H1 (cell line): ENCODE results near the gene FBXO44. TPM values are rescaled to one million over a fixed set of nuclear protein-coding genes. Genes with fewer than 3 reads are reported as not detected.

Experiments used
- CTCF ChIA-PET: fragments of 300-600 bp; sonication (Branson Sonifier 250); formaldehyde crosslinking; loops from one replicate; lab custom pipeline; 2021; ENCODE audit not compliant: partially characterized antibody; lab: Charles Lee
- POLR2A ChIA-PET: fragments of 300-600 bp; sonication (Branson Sonifier 250); formaldehyde crosslinking; loops from one replicate; lab custom pipeline; 2021; ENCODE audit warnings: inconsistent platforms; ENCODE audit not compliant: partially characterized antibody; lab: Charles Lee
- DNase-seq, 2 experiments: peaks; one replicate each; pipeline versions ENCODE4 v3.0.0 to v3.0.0-alpha.2; 2010 to 2022; ENCODE audit warnings: low spot score in 2 of 2, low read depth in 1 of 2, mixed read lengths in 1 of 2
- FAIRE-seq: peaks from 2 replicates; lab custom pipeline; 2011; peaks lifted over from hg19 to GRCh38; lab: Jason Lieb, UNC
- H2AFZ ChIP-seq: 2 replicates; pipeline ENCODE4 v1.8.1; 2012; ENCODE audit warnings: low read length, inconsistent platforms
- H2AK5ac ChIP-seq: 2 replicates; pipeline ENCODE4 v1.6.1; 2013; ENCODE audit warnings: low read depth, low read length
- H2BK120ac ChIP-seq: replicated peaks from 2 replicates; pipeline ENCODE3; 2013; ENCODE audit warnings: low read depth, low read length, inconsistent platforms
- H2BK12ac ChIP-seq: 2 replicates; pipeline ENCODE4 v1.6.1; 2013; ENCODE audit warnings: low read depth, low read length
- H2BK15ac ChIP-seq: 2 replicates; pipeline ENCODE4 v1.6.1; 2013; ENCODE audit warnings: low read length
- H2BK20ac ChIP-seq: 2 replicates; pipeline ENCODE4 v1.6.1; 2013; ENCODE audit warnings: low read length
- H2BK5ac ChIP-seq: 2 replicates; pipeline ENCODE4 v1.6.1; 2013; ENCODE audit warnings: low read depth, low read length
- H3K14ac ChIP-seq: 2 replicates; pipeline ENCODE4 v1.6.1; 2013; ENCODE audit warnings: inconsistent platforms; ENCODE audit not compliant: insufficient read length
- H3K18ac ChIP-seq: 2 replicates; pipeline ENCODE4 v1.6.1; 2013; ENCODE audit warnings: low read length; ENCODE audit errors: extremely low read depth
- H3K23ac ChIP-seq: 2 replicates; pipeline ENCODE4 v1.6.1; 2013; ENCODE audit warnings: inconsistent platforms; ENCODE audit not compliant: insufficient read length
- H3K23me2 ChIP-seq: 2 replicates; pipeline ENCODE4 v1.6.1; 2013; ENCODE audit warnings: low read depth, low read length
- H3K27ac ChIP-seq: 2 replicates; pipeline ENCODE4 v1.6.1; 2011; ENCODE audit warnings: low read depth, low read length, inconsistent platforms
- H3K27me3 ChIP-seq, 4 experiments: replicated peaks in 1 of 4; 1 replicate in 1 of 4; 2 replicates in 3 of 4; pipeline versions ENCODE4 v1.6.1 to v1.8.1; 2011 to 2013; ENCODE audit warnings: low read length in 3 of 4, mild to moderate bottlenecking in 3 of 4, inconsistent platforms in 2 of 4, mixed read lengths in 2 of 4, moderate library complexity in 1 of 4; ENCODE audit not compliant: control insufficient read depth in 3 of 4, insufficient read depth in 3 of 4; ENCODE audit errors: extremely low read depth in 1 of 4
- H3K36me3 ChIP-seq, 4 experiments: 2 replicates each; pipeline versions ENCODE4 v1.6.1 to v1.8.1; 2011 to 2013; ENCODE audit warnings: mild to moderate bottlenecking in 4 of 4, low read length in 3 of 4, moderate library complexity in 2 of 4, control low read depth in 1 of 4, inconsistent platforms in 1 of 4; ENCODE audit not compliant: insufficient read depth in 4 of 4, control insufficient read depth in 2 of 4
- H3K4ac ChIP-seq: replicated peaks from 2 replicates; pipeline ENCODE3; 2013; ENCODE audit warnings: low read length, low read depth, mixed read lengths, inconsistent platforms; ENCODE audit not compliant: insufficient read length
- H3K4me1 ChIP-seq, 4 experiments: replicated peaks in 1 of 4; 1 replicate in 1 of 4; 2 replicates in 3 of 4; pipeline versions ENCODE4 v1.6.1 to v1.8.1; 2011 to 2013; ENCODE audit warnings: low read length in 3 of 4, inconsistent platforms in 2 of 4, mixed read lengths in 1 of 4; ENCODE audit not compliant: insufficient read depth in 4 of 4, control insufficient read depth in 3 of 4
- H3K4me2 ChIP-seq, 2 experiments: 2 replicates each; pipeline versions ENCODE4 v1.6.1 to v1.8.1; 2011 to 2013; ENCODE audit warnings: low read depth in 2 of 2, low read length in 2 of 2, control low read depth in 1 of 2, inconsistent platforms in 1 of 2, mild to moderate bottlenecking in 1 of 2; ENCODE audit not compliant: insufficient read depth in 1 of 2
- H3K4me3 ChIP-seq, 4 experiments: fragments of 200-600, 300-600 bp in 1 of 4; sonication (generic), shearing (Covaris generic), sonication (Bioruptor Twin) in 1 of 4; 2 replicates each; pipeline versions ENCODE4 v1.5.1 to v1.8.1; 2011 to 2016; ENCODE audit warnings: low read length in 4 of 4, low read depth in 3 of 4, control low read depth in 2 of 4, inconsistent platforms in 2 of 4, mild to moderate bottlenecking in 2 of 4, mixed read lengths in 1 of 4, moderate library complexity in 1 of 4; ENCODE audit not compliant: insufficient read depth in 2 of 4; ENCODE audit errors: extremely low read depth in 1 of 4
- H3K56ac ChIP-seq: replicated peaks from 2 replicates; pipeline ENCODE3; 2013; ENCODE audit warnings: low read depth, mild to moderate bottlenecking, mixed read lengths, low read length, inconsistent platforms; ENCODE audit not compliant: insufficient read length
- H3K79me1 ChIP-seq: 2 replicates; pipeline ENCODE4 v1.6.1; 2013; ENCODE audit warnings: low read depth, low read length, control low read depth
- H3K79me2 ChIP-seq, 2 experiments: 2 replicates each; pipeline versions ENCODE4 v1.6.1 to v1.8.1; 2012 to 2013; ENCODE audit warnings: low read length in 2 of 2, mild to moderate bottlenecking in 2 of 2, inconsistent platforms in 1 of 2; ENCODE audit not compliant: insufficient read depth in 2 of 2, control insufficient read depth in 1 of 2
- H3K9ac ChIP-seq, 4 experiments: replicated peaks in 1 of 4; 1 replicate in 1 of 4; 2 replicates in 3 of 4; pipeline versions ENCODE4 v1.6.1 to v1.8.1; 2011 to 2013; ENCODE audit warnings: low read depth in 3 of 4, low read length in 3 of 4, control low read depth in 2 of 4, mild to moderate bottlenecking in 2 of 4, moderate library complexity in 2 of 4, inconsistent platforms in 1 of 4; ENCODE audit errors: extremely low read depth in 1 of 4
- H3K9me3 ChIP-seq, 2 experiments: 2 replicates each; pipeline versions ENCODE4 v1.6.1 to v1.8.1; 2012 to 2013; ENCODE audit warnings: mild to moderate bottlenecking in 2 of 2, moderate library complexity in 2 of 2, control low read depth in 1 of 2, inconsistent platforms in 1 of 2, low read depth in 1 of 2, low read length in 1 of 2, mixed read lengths in 1 of 2; ENCODE audit not compliant: insufficient read depth in 2 of 2
- H4K20me1 ChIP-seq, 2 experiments: replicated peaks in 1 of 2; 2 replicates each; pipeline versions ENCODE3 to v1.8.1; 2011 to 2013; ENCODE audit warnings: inconsistent platforms in 2 of 2, low read length in 2 of 2, mild to moderate bottlenecking in 1 of 2; ENCODE audit not compliant: insufficient read depth in 2 of 2, control insufficient read depth in 1 of 2
- H4K5ac ChIP-seq: 2 replicates; pipeline ENCODE4 v1.6.1; 2013; ENCODE audit warnings: low read length, low read depth, mixed read lengths, inconsistent platforms; ENCODE audit not compliant: insufficient read length
- H4K8ac ChIP-seq: 2 replicates; pipeline ENCODE4 v1.8.0; 2013; ENCODE audit warnings: mild to moderate bottlenecking, moderate library complexity, low read length, inconsistent platforms; ENCODE audit not compliant: insufficient read depth; ENCODE audit errors: extremely low read depth
- H4K91ac ChIP-seq: replicated peaks from 2 replicates; pipeline ENCODE3; 2013; ENCODE audit warnings: low read length, mixed read lengths, inconsistent platforms; ENCODE audit not compliant: insufficient read length
- CTBP2 ChIP-seq: IDR thresholded peaks from 2 replicates; pipeline ENCODE4 v1.7.0; 2011; ENCODE audit warnings: borderline replicate concordance, mild to moderate bottlenecking, moderate library complexity, mixed read lengths, low read length; ENCODE audit not compliant: insufficient read depth, insufficient read length
- EGR1 ChIP-seq: IDR thresholded peaks from 2 replicates; pipeline ENCODE4 v1.6.1; 2011; ENCODE audit warnings: low read depth, low read length, borderline replicate concordance
- EZH2 ChIP-seq: fragments of 200-600 bp; sonication (generic); IDR thresholded peaks from 2 replicates; pipeline ENCODE4 v1.7.1; 2012; ENCODE audit warnings: low read depth, mild to moderate bottlenecking, moderate library complexity, low read length, inconsistent platforms; ENCODE audit not compliant: severe bottlenecking
- HDAC2 ChIP-seq, 2 experiments: fragments of 300-600 bp in 1 of 2; sonication (generic) in 1 of 2; IDR thresholded peaks; 2 replicates each; pipeline ENCODE4 v1.6.1; 2011 to 2012; ENCODE audit warnings: low read depth in 2 of 2, low read length in 2 of 2, mild to moderate bottlenecking in 2 of 2, moderate library complexity in 2 of 2, borderline replicate concordance in 1 of 2, inconsistent platforms in 1 of 2
- MAX ChIP-seq: IDR thresholded peaks from 2 replicates; pipeline ENCODE4 v1.6.1; 2012; ENCODE audit warnings: inconsistent platforms
- PHF8 ChIP-seq: fragments of 200-600 bp; sonication (generic); conservative IDR thresholded peaks from 2 replicates; pipeline ENCODE4 v1.7.1; 2012; ENCODE audit warnings: low read depth, mild to moderate bottlenecking, inconsistent platforms, low read length, moderate library complexity
- POLR2A ChIP-seq, 2 experiments: IDR thresholded peaks; 1 replicate in 1 of 2; 2 replicates in 1 of 2; pipeline ENCODE4 v1.6.1; 2011; ENCODE audit warnings: low read depth in 2 of 2, low read length in 2 of 2, mild to moderate bottlenecking in 2 of 2; ENCODE audit errors: control extremely low read depth in 1 of 2
- RNF2 ChIP-seq: fragments of 200-900, 300-1000 bp; sonication (generic); IDR thresholded peaks from 2 replicates; pipeline ENCODE4 v1.7.1; 2016; ENCODE audit warnings: borderline replicate concordance, low read depth, mild to moderate bottlenecking, antibody characterized with exemption, low read length; ENCODE audit not compliant: poor library complexity, severe bottlenecking; ENCODE audit errors: missing control alignments
- SP1 ChIP-seq: IDR thresholded peaks from 2 replicates; pipeline ENCODE4 v1.6.1; 2011; ENCODE audit warnings: low read depth, low read length
- WGBS, 2 experiments: shearing (Covaris generic) in 1 of 2; methylation state at CpG; one replicate each; pipeline versions ENCODE4 v1.1.6 to v1.1.7; 2013 to 2015; ENCODE audit warnings: low lambda C conversion rate in 2 of 2, mixed read lengths in 2 of 2, inconsistent platforms in 1 of 2, low coverage in 1 of 2, missing lambda C conversion rate in 1 of 2; ENCODE audit not compliant: insufficient replicate concordance in 2 of 2, insufficient coverage in 1 of 2, insufficient read length in 1 of 2; ENCODE audit errors: extremely low coverage in 1 of 2, missing lambda C conversion rate in 1 of 2; 5-methylcytosine and 5-hydroxymethylcytosine counted together
- polyA plus RNA-seq, 7 experiments: library from polyadenylated mRNA; depleted of rRNA in 3 of 7; stranded (reverse) in 5 of 7; unstranded in 2 of 7; fragments of >200 nt in 5 of 7; fragments of 200-250 nt in 2 of 7; gene quantifications; 1 replicate in 5 of 7; 2 replicates in 1 of 7; 4 replicates in 1 of 7; pipeline versions ENCODE4 v1.2.1 to v1.2.3, GENCODE V29; 2011 to 2013; ENCODE audit warnings: missing spikeins in 2 of 7, mixed read lengths in 2 of 7
- total RNA-seq: library from RNA; stranded (reverse); fragmentation: NEBNext Ultra II Directional; extraction: Animal tissue kit (Norgen Biotek cat#: 25700); gene quantifications from 2 replicates; pipeline ENCODE4 v1.2.1, GENCODE V29; 2021

FBXO44 gene
- total and polyA plus RNA-seq, 2 of the 8 experiments (the other 6 are each of a cell fraction or from before 2014, with no cell fraction given), result 27.0 to 27.2 TPM

- peaks cover 7 to 51% (median 34%) of the 10 kb centered on the region in 4 experiments for H3K4me1 ChIP-seq
- no peak for TF ChIP-seq PHF8
- TF ChIP-seq RNF2, result no peak
- no peak for TF ChIP-seq EZH2
- TF ChIP-seq SP1, result no peak
- TF ChIP-seq EGR1, result no peak
- TF ChIP-seq HDAC2 (IDR thresholded peaks at IDR 0.05; ENCODE audit: borderline replicate concordance in 1 of 2, low read depth in 2 of 2, low read length in 2 of 2), result no peak
- TF ChIP-seq POLR2A (IDR thresholded peaks at IDR 0.05; ENCODE audit: control extremely low read depth in 1 of 2, low read depth in 2 of 2, low read length in 2 of 2), result no peak
- no peak for TF ChIP-seq MAX
- TF ChIP-seq CTBP2, result no peak
These were observed 48.9 kb downstream of the FBXO44 start for GRCh38 chr1:11703357-11704193.

More at GRCh38 chr1:11703357-11704193, 48.9 kb downstream of the FBXO44 start:
- Histone ChIP-seq H3K14ac (no peak overlapping the region), H2BK15ac (peak overlapping the region; percentile 76; the same call in 1 of the 2 replicates), H4K20me1 (peaks cover 0 to 7% of the 10 kb centered on the region in 2 experiments), H4K91ac (peak overlapping the region; percentile 50), H3K4ac (peak overlapping the region; percentile 17), H3K9ac (no peak overlapping the region), H2AFZ (no peak overlapping the region; the same call in 1 of the 2 replicates), H3K23me2 (peaks cover 6% of the 10 kb centered on the region), H2BK20ac (peak overlapping the region; percentile 94), H3K4me3 (no peak overlapping the region), H4K8ac (no peak overlapping the region), H3K27ac (no peak overlapping the region), H2AK5ac (peak overlapping the region; percentile 95), H2BK5ac (peak overlapping the region; percentile 55; the same call in 1 of the 2 replicates), H3K23ac (no peak overlapping the region), H2BK12ac (peak overlapping the region; percentile 91; the same call in 1 of the 2 replicates), H3K79me1 (peaks cover 9% of the 10 kb centered on the region), H3K18ac (peak overlapping the region; percentile 2; the same call in 1 of the 2 replicates), H4K5ac (no peak overlapping the region), H2BK120ac (peak overlapping the region; percentile 10), H3K56ac (no peak overlapping the region), H3K79me2 (peaks cover 6 to 12% of the 10 kb centered on the region in 2 experiments; a peak in 2 of 4 replicates), H3K4me2 (peak overlapping the region; percentile 7 to 21; a peak in 2 of 4 replicates), H3K27me3 (no peaks in the 10 kb centered on the region; a peak in 1 of 7 replicates), H3K9me3 (no peaks in the 10 kb centered on the region), H3K36me3 (peaks cover 0 to 6% (median 0%) of the 10 kb centered on the region in 4 experiments; a peak in 1 of 8 replicates)
- DNase-seq (no peak), FAIRE-seq (no peak)
- WGBS, 2 experiments, result 86% methylated on average over 8 of the region's 8 CpGs; no CpG with 5 or more reads in 1 of the 2 experiments
- CTCF ChIA-PET, result interaction anchor here (1.3 to 9.2 kb wide), 7 partner anchors 8 to 58 kb away, joined by 3 to 266 read pairs (median 13); partner anchors contain the start of genes DRAXIN and MAD2L2
- POLR2A ChIA-PET, result interaction anchor here (1.0 to 14.6 kb wide), 6 partner anchors 11 to 84 kb away, joined by 4 to 329 read pairs (median 8); partner anchors contain the start of genes DRAXIN, FBXO44, FBXO6 and MAD2L2
